ENCODE results near the gene HCN2.

Gene HCN2

DNA sequence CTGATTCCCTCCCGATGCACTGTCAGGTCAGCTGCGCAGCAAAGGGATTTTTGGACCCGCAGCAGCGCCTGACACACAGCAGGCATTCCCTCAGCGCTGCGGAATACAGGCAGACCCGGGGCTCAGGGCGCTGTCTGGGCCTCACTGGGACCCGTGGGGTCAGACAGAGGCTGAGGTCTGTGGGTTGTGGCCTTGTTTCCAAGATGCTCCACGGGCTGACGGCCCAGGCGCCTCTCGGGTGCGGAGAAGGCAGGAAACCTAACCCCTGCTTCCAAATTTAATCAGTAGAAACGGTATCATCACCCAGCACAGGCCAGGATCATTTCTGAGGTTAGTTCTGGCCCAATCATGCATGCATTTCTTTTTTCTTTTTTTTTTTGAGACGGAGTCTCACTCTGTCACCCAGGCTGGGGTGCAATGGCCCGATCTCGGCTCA, 74.0 kb downstream of the HCN2 start:
- H3K4me3 Mint-ChIP-seq, result peak overlapping the region; percentile 82
- peaks cover 13% of the 10 kb centered on the region for H3K36me3 Mint-ChIP-seq
- H3K9me3 Mint-ChIP-seq, result no peaks in the 10 kb centered on the region
- no peak for ATAC-seq
- H3K27ac Mint-ChIP-seq, result peak overlapping the region; percentile 92
- no peaks in the 10 kb centered on the region for H3K27me3 Mint-ChIP-seq
- H3K4me1 Mint-ChIP-seq, result peaks cover 55% of the 10 kb centered on the region

DNA sequence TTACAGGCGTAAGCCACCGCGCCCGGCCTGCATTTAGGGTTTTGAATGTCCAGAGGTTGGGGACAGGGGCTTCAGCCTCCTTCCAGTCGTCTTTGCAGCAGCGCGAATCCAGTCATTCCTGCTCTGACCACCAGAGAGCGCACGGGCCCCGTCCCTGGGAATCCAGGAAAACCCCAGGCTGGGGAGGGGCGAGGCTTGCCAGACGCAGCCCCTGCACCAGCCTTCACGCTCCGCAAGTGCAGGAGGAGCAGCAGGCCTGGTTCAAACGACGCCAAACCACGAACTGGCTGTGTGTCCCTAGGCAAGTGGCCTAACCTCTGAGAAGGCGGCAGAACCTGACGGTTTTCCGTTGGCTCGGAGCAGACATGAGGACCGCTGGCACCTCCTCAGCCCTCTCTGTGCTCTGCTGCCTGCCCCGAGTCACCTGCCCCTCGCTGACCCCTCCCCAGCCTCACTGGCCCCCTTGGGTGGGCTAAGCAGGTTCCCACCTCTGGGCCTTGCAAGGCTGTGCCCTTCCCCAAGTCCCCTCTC, 75.3 kb downstream of the HCN2 start:
- H3K27me3 Mint-ChIP-seq, result peaks cover 9% of the 10 kb centered on the region
- H3K27ac Mint-ChIP-seq, result peak overlapping the region; percentile 49
- no peak for ATAC-seq
- peaks cover 42% of the 10 kb centered on the region for H3K4me1 Mint-ChIP-seq
- H3K4me3 Mint-ChIP-seq, result peak overlapping the region; percentile 48
- peaks cover 7% of the 10 kb centered on the region for H3K36me3 Mint-ChIP-seq
- no peaks in the 10 kb centered on the region for H3K9me3 Mint-ChIP-seq

Measured in stimulated activated memory B cell treated with anti-CD40 and anti-IgM and Interleukin-4, amounts not matched to agents 10 μg/mL and 1 μg/mL and 100 μg/mL, for 72 hours (primary cell).